Measurements from ENCODE around the gene OR2A14.

DNA sequence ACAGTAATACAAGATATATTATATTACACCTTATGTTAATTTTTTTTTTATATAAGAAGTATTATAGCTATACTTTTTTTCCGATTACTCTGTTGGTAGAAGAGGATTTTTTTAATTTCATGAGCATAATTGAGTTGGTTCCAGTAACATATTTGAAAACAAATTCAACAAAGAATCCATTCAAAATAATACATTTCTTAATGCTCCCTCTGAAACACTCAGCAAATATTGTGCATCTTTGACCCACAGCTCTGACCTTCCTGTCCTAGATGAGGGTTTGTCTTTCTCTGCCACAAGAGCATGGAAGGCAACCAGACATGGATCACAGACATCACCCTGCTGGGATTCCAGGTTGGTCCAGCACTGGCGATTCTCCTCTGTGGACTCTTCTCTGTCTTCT lies 13.7 kb upstream of the OR2A14 start, which contains the start of gene OR2A2:
- TF ChIP-seq, protein P1, sequence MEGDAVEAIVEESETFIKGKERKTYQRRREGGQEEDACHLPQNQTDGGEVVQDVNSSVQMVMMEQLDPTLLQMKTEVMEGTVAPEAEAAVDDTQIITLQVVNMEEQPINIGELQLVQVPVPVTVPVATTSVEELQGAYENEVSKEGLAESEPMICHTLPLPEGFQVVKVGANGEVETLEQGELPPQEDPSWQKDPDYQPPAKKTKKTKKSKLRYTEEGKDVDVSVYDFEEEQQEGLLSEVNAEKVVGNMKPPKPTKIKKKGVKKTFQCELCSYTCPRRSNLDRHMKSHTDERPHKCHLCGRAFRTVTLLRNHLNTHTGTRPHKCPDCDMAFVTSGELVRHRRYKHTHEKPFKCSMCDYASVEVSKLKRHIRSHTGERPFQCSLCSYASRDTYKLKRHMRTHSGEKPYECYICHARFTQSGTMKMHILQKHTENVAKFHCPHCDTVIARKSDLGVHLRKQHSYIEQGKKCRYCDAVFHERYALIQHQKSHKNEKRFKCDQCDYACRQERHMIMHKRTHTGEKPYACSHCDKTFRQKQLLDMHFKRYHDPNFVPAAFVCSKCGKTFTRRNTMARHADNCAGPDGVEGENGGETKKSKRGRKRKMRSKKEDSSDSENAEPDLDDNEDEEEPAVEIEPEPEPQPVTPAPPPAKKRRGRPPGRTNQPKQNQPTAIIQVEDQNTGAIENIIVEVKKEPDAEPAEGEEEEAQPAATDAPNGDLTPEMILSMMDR (IDR thresholded peaks at IDR 0.05), result no peak
- no peak for TF ChIP-seq POLR2A (IDR thresholded peaks at IDR 0.05)
